Measurements from ENCODE around the gene MAGI3.
A peak's percentile ranks its signal among the peaks of the same experiment; 100 is the strongest.

Gene MAGI3

DNA sequence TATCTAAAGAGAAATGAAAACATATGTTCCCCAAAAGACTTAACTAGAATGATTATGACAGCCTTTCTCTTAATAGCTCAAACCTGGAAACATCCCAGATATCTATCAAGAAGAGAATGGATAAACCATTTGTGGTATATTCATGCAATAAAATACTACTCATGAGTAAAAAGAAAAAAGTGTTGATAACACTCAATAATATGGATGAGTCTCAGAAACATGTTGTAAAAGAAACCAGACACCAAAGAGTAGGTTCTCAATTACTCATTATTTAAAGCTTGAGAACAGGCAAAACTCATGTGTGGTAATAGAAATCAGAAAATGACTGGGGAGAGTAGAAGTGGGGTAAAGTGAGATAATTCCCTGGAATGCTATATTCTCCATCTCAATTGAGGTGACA, 214.8 kb downstream of the MAGI3 start:
- no peak overlapping the region for H3K4me3 ChIP-seq (ENCODE audit: low read length)
- no peak for DNase-seq (ENCODE audit: low read depth)
- TF ChIP-seq, protein P1, sequence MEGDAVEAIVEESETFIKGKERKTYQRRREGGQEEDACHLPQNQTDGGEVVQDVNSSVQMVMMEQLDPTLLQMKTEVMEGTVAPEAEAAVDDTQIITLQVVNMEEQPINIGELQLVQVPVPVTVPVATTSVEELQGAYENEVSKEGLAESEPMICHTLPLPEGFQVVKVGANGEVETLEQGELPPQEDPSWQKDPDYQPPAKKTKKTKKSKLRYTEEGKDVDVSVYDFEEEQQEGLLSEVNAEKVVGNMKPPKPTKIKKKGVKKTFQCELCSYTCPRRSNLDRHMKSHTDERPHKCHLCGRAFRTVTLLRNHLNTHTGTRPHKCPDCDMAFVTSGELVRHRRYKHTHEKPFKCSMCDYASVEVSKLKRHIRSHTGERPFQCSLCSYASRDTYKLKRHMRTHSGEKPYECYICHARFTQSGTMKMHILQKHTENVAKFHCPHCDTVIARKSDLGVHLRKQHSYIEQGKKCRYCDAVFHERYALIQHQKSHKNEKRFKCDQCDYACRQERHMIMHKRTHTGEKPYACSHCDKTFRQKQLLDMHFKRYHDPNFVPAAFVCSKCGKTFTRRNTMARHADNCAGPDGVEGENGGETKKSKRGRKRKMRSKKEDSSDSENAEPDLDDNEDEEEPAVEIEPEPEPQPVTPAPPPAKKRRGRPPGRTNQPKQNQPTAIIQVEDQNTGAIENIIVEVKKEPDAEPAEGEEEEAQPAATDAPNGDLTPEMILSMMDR (conservative IDR thresholded peaks at IDR 0.05; ENCODE audit: low read depth, low read length): no peak

DNA sequence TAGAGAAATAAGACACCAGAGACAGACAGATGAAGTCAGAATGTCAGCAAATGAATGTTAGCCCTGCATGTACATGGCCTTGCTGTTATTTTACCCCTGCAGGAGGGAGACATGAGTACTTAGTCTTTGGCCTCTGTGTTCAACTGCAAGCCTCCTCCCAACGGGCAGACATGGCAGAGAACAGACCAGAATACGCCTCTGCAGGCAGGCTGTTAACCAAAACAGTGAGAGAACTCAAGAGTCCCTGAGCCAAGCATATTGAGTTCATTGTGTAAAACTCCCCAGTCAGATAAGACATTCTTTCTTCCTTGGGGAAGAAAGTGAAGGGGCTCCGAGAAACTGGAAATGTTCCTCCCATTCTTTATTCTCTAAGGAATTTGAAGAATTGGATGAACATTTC, 218.1 kb downstream of the MAGI3 start:
- TF ChIP-seq, protein P1 (conservative IDR thresholded peaks at IDR 0.05; ENCODE audit: low read depth, low read length): no peak
- H3K4me3 ChIP-seq (ENCODE audit: low read length): no peak overlapping the region
- no peak for DNase-seq (ENCODE audit: low read depth)

DNA sequence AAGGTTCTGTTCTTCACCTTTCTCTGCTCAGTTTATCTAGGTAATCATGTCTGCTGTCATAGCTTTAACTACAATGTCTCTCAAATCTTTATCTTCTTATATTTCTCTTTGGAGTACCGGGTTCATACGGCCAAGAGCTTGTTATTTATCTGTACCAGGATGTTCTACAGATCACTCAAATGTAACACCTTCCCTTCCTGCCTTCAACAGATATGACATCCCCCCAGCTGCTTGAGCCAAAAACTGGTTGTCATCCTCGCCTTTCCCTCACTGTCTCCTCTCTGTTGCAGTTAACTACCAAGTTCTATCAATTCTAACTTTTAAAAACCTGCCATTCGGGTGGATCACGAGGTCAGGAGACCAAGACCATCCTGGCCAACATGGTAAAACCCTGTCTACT, 220.1 kb downstream of the MAGI3 start:
- DNase-seq (ENCODE audit: low read depth): no peak
- no peak overlapping the region for H3K4me3 ChIP-seq (ENCODE audit: low read length)
- TF ChIP-seq, protein P1 (conservative IDR thresholded peaks at IDR 0.05; ENCODE audit: low read depth, low read length): no peak

DNA sequence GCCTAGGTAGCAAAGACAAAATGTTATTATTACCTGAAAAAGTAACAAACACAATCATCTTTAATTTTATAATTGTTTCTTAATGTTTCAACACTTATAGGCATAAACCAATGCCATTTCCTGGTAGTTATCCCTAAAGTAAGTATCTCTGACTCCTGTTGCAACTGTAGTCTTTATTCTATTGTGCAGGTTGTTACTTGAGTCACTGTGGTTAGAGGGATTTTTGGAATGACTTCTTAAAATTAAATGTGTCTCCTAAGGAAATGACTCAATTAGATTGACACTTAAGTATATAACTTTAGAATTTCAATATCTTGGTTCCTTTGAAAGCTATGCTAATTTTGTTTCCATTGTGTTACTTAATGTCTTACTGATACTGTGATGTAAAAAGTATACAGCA, 225.1 kb downstream of the MAGI3 start:
- DNase-seq (ENCODE audit: low read depth): no peak
- TF ChIP-seq, protein P1 (conservative IDR thresholded peaks at IDR 0.05; ENCODE audit: low read depth, low read length): no peak

DNA sequence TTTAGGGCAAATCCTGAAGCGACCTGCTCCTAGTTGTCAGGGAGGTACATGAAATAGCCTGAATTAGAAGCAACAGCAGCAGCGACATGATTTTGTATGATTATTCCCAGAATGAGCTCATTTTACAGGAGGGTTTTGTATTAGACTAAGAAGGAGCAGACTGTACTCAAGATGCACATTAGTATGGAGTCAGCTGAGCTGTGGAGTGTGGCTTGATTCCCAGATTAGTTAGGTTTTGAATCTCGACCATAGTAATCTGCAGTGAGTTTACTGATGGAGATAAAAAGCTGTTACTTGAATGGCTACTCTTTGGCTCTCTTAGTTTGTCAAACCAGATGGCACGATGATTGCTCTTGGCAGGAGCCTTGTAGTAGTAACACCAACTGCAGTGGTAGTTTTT, 225.8 kb downstream of the MAGI3 start:
- TF ChIP-seq, protein P1 (conservative IDR thresholded peaks at IDR 0.05; ENCODE audit: low read depth, low read length): no peak
- DNase-seq (ENCODE audit: low read depth): peak; percentile 8
- no peak overlapping the region for H3K4me3 ChIP-seq (ENCODE audit: low read length)

More for the DNA sequence above, 225.1 kb downstream of the MAGI3 start:
- H3K4me3 ChIP-seq (ENCODE audit: low read length): no peak overlapping the region

DNA sequence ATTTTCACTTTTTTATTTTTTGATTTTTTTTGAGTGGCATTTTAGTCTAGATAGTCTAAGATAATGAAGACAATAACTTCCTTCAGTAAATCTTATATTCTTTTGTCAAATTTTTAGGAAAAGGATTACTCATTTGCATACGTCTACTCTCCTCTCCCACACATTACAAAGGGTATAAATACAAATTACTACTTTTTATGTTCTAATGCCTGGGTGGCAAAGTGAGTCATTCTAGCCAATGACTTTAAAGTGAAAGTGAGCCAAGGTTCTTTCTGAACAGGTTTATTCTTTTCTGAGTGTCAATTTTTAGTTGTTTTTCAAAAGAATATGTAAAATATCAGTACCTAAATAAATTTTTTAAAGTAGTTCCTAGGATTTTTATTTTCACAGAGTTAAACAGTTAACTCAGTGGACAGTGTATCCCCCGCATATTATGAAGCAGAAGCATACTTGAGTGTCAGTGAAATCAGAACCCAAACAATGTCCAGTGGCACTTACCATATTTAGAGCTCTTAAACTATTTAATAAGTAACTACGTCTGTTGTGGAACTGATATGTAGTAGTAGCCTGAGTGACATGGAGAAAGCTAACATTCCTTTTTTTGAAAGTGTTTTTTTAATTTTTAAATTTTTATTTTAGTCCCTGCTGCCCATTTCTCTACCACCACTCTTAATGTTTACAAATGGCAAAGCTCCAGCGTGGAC, 227.3 kb downstream of the MAGI3 start:
- TF ChIP-seq, protein P1 (conservative IDR thresholded peaks at IDR 0.05; ENCODE audit: low read depth, low read length): no peak
- no peak overlapping the region for H3K4me3 ChIP-seq (ENCODE audit: low read length)

DNA sequence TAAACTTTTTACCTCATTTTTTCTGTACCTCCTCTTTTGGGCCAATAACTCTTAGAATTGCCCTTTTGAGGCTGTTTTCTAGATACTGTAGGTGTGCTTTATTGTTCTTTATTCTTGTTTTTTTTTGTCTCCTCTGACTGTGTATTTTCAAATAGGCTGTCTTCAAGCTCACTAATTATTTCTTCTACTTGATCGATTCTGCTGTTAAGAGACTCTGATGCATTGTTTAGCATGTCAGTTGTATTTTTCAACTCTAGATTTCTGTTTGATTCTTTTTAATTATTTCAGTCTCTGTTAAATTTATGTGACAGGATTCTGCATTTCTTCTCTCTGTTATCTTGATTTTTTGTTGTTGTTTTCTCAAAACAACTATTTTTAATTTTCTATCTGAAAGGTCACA, 238.7 kb downstream of the MAGI3 start:
- no peak overlapping the region for H3K4me3 ChIP-seq (ENCODE audit: low read length)
- DNase-seq (ENCODE audit: low read depth): no peak
- TF ChIP-seq, protein P1 (conservative IDR thresholded peaks at IDR 0.05; ENCODE audit: low read depth, low read length): no peak

More for the DNA sequence above, 227.3 kb downstream of the MAGI3 start:
- no peak for DNase-seq (ENCODE audit: low read depth)
